ENCODE data around the gene ABCD3. TPM values are rescaled to one million over a fixed set of nuclear protein-coding genes. Genes with fewer than 3 reads are reported as not detected.

ABCD3 gene
- total RNA-seq, 1 experiment from 2014 or later = 48.8 TPM

DNA sequence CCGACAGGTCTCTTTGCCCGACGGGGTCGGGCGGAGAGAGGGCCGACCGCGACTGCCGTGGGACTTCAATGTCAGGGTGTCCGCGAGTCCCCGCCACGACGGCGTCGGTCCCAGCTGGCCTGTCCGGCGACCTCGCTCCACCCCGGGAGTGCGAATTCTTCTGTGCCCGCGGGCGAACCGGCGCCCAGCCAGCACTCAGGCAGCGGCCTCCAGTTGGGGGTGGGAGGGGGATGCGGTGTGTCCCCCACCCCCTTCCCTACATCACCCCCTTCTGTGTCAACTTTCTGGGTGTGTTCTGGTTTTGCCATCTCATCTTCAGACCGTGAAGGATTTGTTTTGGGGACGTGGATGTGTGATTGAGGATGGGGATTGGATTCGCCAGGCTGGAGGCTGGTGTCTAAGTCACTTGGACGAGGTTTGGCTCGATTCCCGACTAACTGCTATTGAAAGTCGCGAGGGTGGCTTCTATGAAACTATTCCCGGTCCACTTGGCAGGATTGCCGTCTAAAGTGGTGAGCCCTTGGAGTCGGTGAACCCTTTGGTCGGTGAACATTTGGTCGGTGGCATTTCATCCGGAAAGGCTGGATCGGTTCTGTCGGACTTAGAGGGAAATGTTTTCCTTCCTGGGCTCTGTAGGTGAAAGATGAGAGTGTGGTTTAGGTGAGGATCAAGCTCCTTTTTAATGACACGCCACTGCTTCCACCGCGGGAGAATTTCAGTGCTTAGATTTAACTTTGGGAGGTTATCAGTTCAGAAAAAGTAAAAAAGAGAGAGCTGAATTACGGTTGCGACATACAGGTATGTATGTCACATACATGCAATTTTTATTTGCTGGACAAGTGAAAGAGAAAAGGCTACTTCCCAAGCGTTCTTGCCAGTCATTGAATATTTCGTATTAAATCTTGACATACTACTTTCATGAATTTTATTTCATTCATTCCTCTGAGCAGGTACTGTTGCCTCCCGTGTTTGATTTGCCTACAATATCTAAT, 771 bp downstream of the ABCD3 start:
- Histone ChIP-seq H3K36me3 (ENCODE audit: control insufficient read depth in 1 of 2, insufficient read depth in 2 of 2, low read length in 2 of 2) (no peaks in the 10 kb centered on the region), H3K27ac (ENCODE audit: low read depth, low read length) (peak overlapping the region; percentile 74), H2AFZ (ENCODE audit: low read depth, low read length, poor library complexity, severe bottlenecking) (no peak overlapping the region), H3K9ac (ENCODE audit: low read length) (peak overlapping the region; percentile 75), H3K4me1 (ENCODE audit: control insufficient read depth in 1 of 2, insufficient read depth in 2 of 2, low read length in 2 of 2) (peaks cover 13 to 22% of the 10 kb centered on the region in 2 experiments), H3K79me2 (ENCODE audit: insufficient read depth, low read length) (peaks cover 54% of the 10 kb centered on the region), H3K27me3 (ENCODE audit: insufficient read depth, low read length) (no peaks in the 10 kb centered on the region), H3K9me2 (ENCODE audit: insufficient read depth) (no peaks in the 10 kb centered on the region), H3K4me3 (replicated peaks in 1 of 2; ENCODE audit: low read depth in 1 of 2, low read length in 2 of 2) (peak overlapping the region; percentile 83 to 86), H4K20me1 (ENCODE audit: insufficient read depth) (peaks cover 4% of the 10 kb centered on the region; the same call in 1 of the 2 replicates), H3K9me3 (ENCODE audit: control insufficient read depth in 1 of 2, insufficient read depth in 1 of 2, low read depth in 1 of 2, low read length in 2 of 2) (no peaks in the 10 kb centered on the region), H3K4me2 (ENCODE audit: low read length) (peak overlapping the region; percentile 90)
- TSS peak; percentile 44 for BruUV-seq (replicated peaks)
- intact Hi-C loops (cut with micrococcal nuclease) = no loop called here
- no peak for DNase-seq (ENCODE audit: low read depth, low spot score)
- TF ChIP-seq, protein P1, sequence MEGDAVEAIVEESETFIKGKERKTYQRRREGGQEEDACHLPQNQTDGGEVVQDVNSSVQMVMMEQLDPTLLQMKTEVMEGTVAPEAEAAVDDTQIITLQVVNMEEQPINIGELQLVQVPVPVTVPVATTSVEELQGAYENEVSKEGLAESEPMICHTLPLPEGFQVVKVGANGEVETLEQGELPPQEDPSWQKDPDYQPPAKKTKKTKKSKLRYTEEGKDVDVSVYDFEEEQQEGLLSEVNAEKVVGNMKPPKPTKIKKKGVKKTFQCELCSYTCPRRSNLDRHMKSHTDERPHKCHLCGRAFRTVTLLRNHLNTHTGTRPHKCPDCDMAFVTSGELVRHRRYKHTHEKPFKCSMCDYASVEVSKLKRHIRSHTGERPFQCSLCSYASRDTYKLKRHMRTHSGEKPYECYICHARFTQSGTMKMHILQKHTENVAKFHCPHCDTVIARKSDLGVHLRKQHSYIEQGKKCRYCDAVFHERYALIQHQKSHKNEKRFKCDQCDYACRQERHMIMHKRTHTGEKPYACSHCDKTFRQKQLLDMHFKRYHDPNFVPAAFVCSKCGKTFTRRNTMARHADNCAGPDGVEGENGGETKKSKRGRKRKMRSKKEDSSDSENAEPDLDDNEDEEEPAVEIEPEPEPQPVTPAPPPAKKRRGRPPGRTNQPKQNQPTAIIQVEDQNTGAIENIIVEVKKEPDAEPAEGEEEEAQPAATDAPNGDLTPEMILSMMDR (IDR thresholded peaks at IDR 0.05 in 2 of 3, conservative IDR thresholded peaks at IDR 0.05 in 1 of 3; ENCODE audit: borderline replicate concordance in 1 of 3, insufficient read depth in 1 of 3, low read depth in 2 of 3, low read length in 2 of 3) = no peak
- TF ChIP-seq, protein P2, sequence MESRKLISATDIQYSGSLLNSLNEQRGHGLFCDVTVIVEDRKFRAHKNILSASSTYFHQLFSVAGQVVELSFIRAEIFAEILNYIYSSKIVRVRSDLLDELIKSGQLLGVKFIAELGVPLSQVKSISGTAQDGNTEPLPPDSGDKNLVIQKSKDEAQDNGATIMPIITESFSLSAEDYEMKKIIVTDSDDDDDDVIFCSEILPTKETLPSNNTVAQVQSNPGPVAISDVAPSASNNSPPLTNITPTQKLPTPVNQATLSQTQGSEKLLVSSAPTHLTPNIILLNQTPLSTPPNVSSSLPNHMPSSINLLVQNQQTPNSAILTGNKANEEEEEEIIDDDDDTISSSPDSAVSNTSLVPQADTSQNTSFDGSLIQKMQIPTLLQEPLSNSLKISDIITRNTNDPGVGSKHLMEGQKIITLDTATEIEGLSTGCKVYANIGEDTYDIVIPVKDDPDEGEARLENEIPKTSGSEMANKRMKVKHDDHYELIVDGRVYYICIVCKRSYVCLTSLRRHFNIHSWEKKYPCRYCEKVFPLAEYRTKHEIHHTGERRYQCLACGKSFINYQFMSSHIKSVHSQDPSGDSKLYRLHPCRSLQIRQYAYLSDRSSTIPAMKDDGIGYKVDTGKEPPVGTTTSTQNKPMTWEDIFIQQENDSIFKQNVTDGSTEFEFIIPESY (IDR thresholded peaks at IDR 0.05; ENCODE audit: extremely low read depth, insufficient replicate concordance, low read length) = no peak
- no peak for TF ChIP-seq CEBPB (IDR thresholded peaks at IDR 0.05; ENCODE audit: low read depth)
- no peak for TF ChIP-seq YY1 (IDR thresholded peaks at IDR 0.05; ENCODE audit: extremely low read depth, insufficient replicate concordance, low read depth, low read length)
- peak; percentile 63; the same call in 1 of the 2 replicates for TF ChIP-seq ZFX (IDR thresholded peaks at IDR 0.05)
- RAD21 ChIA-PET (ENCODE audit: low non-redundant PET in 1 of 2, low total read pairs in 2 of 2, uncharacterized antibody in 2 of 2, unreplicated experiment in 2 of 2) = no interaction called here
- POLR2A ChIA-PET = interaction anchor here (1.0 kb wide), 1 partner anchor 9 kb away, joined by 3 read pairs; no protein-coding TSS in a partner anchor
- CTCF ChIA-PET = no interaction called here
- ATAC-seq = peak; percentile 33
